GM19468 (cell line): ENCODE results near the gene OR51D1.

Source experiments
- ATAC-seq: cut with Tn5 transposase; IDR thresholded peaks from one replicate; pipeline ENCODE4 v1.9.1; 2021; ENCODE audit warnings: mild to moderate bottlenecking, moderate library complexity, moderate number of reproducible peaks; ENCODE audit not compliant: unreplicated experiment; ENCODE audit errors: extremely low read depth

The OR51D1 gene

GRCh38 chr11:4643682-4644081 is 6.4 kb downstream of the OR51D1 start, which contains the start of gene OR51E1:
Gene OR51E1, plus strand, starts transcription at chr11:4643982. Its CDS starts 8,545 bp downstream, at chr11:4652527.
- no peak for ATAC-seq

DNA sequence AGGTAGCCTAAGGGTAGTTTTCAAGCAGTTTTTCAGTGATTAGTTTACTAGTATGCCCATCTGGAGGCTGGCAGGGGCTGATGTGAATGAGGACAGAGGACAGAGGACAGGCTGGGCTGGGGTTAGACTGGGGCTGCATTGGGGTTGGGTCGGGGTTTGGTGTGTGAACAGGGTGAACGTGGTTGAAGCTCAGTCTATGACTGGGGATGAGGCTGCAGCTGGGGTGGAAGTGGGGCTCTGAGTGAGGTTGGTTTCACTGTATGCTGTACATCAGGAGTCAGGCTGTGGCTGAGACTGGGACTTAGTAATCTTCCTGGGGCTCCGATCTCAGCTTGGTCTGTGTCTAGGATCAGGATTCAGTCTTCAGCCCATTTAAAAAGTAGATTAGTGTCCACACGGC is 7.0 kb downstream of the OR51D1 start:
- ATAC-seq: no peak

GRCh38 chr11:4645974-4646373 is 8.7 kb downstream of the OR51D1 start:
- no peak for ATAC-seq

DNA sequence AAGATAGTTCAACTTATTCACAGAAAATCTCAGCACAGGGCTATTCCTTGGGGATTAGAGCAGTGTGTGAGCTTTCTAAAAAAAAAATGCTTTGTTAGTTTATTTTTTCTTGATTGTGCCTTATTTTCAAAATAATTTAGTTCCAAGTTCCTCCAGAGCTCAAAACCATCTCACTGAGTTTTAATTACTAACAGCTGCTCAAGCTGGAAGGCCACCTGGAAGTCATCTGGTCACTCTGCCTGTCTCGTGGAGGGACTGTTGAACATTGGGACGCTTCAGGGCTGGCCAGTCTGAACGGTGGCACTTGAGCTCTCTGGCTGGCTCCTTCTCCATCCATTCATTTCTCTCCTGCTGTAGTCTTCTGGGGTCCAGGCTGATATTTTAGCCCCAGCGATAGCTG is 10.5 kb downstream of the OR51D1 start:
- no peak for ATAC-seq

DNA sequence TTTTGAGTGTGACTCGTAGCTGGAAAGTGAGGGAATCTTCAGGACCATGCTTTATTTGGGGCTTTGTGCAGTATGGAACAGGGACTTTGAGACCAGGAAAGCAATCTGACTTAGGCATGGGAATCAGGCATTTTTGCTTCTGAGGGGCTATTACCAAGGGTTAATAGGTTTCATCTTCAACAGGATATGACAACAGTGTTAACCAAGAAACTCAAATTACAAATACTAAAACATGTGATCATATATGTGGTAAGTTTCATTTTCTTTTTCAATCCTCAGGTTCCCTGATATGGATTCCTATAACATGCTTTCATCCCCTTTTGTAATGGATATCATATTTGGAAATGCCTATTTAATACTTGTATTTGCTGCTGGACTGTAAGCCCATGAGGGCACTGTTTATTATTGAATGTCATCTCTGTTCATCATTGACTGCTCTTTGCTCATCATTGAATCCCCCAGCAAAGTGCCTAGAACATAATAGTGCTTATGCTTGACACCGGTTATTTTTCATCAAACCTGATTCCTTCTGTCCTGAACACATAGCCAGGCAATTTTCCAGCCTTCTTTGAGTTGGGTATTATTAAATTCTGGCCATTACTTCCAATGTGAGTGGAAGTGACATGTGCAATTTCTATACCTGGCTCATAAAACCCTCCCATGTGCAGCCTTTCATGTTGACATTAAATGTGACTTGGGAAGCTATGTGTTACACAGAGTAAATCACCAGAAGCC is 17.5 kb downstream of the OR51D1 start:
- no peak for ATAC-seq

- ATAC-seq: no peak
These were observed 21.6 kb downstream of the OR51D1 start for GRCh38 chr11:4658629-4659445.

- ATAC-seq: no peak
These were observed 25.6 kb downstream of the OR51D1 start for GRCh38 chr11:4662876-4663275.

GRCh38 chr11:4664183-4664582 is 26.9 kb downstream of the OR51D1 start:
- ATAC-seq: no peak

- ATAC-seq: no peak
These were observed 27.5 kb downstream of the OR51D1 start for GRCh38 chr11:4664786-4665185.

DNA sequence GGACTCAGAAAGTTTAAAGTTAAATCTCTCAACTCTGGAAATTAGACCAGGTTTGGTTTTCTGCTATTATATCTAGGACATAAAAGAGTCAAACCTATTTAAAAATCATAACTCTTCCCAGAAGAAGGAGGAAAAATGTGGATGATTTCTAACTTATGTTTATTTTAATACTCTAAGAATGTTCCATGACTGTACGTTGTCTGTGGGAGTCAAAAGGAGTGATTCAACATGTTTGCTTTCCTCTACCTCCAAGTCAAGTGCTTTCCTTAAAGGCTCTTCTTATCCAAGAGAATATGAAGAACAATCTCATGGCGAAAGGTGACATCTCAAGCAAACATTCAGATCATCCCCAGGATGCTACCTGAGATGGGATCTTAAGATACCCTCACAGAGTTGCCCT is 28.1 kb downstream of the OR51D1 start:
- no peak for ATAC-seq

- ATAC-seq: no peak
These were observed 34.5 kb downstream of the OR51D1 start for GRCh38 chr11:4671741-4672140.

GRCh38 chr11:4672470-4672869 is 35.2 kb downstream of the OR51D1 start:
- no peak for ATAC-seq

GRCh38 chr11:4673781-4674180 is 36.5 kb downstream of the OR51D1 start:
- ATAC-seq: no peak

DNA sequence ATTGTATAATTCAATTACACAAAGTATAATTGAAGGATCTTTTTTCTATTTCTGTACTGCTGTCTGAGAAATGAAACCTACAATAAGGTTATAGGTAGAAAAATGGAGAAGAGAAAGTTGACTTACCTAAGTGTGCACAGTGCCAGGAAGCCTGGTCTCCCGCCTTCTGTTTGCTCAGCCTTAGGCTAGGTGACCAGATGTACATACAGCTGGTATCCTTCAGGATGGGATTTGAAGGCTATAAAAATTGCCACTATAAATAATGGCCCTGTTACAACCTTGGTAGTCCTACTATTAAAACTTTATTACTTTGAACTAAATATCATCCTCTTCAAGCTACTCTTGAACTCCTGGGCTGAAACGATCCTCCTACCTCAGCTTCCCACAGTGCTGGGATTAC is 40.7 kb downstream of the OR51D1 start:
- no peak for ATAC-seq

- no peak for ATAC-seq
These were observed 43.1 kb downstream of the OR51D1 start for GRCh38 chr11:4680341-4680740.

DNA sequence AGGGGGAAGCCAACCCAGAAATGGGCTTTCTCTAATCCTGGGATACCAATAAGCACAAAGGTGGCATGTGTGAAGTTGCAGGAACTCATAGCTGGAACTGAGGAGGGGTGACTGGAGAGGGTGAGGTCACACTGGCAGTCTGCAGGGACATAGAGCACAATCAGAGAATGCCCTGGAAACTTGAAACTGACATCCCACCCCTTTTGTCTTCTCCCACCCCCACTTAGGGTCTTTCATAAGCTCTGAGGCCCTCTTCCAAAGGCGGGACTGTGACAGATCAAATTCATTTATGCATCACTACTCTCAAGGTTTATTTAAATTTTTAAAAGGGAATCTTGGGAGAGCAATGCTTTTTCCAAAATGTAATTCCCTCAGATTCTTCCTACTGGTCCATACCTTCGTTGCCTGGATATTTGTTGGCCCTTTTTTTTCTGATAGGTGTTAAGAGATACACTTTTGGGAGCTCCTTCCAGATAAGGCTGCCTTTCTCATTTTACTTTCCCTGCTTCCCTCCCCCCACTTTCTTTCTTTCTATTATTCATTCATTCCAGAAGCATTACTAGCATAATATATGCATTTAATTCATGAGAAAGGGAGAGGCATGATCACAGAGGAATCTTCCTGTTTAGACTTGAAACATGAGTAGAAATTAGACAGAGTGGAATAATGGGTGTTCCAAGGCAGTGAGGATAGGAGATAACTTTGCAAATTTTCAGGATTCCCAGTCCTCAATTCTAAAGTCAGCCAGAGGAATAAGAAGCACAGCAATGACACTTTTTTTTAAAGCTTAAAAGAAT is 45.5 kb downstream of the OR51D1 start:
- ATAC-seq: no peak

DNA sequence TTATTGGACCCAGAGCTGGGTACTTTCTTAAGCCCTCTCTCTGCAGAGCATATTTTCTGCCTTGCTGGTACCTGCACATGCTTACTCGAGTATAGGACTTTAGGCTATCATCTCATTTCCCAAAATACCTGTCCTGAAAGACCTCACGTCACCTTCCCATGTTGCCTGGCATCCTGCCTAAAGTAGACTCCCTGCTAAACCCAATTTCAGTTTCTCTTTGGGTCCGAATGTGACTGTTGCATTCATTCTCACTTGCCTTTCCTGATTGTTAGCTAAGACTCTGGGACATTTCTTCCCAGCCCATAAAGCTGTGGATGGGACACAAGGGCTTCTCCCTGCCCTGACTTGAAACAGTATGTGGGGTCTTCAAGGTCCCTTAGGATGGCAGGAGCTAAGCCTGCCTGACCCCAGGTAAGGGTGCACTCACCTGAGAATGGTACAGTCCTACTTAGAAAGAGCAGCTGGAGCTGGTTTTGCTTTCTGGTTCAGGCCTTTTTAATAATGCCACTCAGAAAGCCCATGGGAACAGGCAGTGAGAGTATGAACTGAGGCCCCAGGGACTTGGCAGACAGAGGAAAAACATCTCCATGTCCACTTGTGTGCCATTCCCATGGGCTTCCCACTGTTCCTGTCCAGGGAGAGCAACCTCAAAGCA is 47.5 kb downstream of the OR51D1 start:
- ATAC-seq: no peak
